Upper lobe of right lung (tissue), 1 donor: Measurements from ENCODE around the gene CFAP100. TPM values are rescaled to one million over a fixed set of nuclear protein-coding genes. Genes with fewer than 3 reads are reported as not detected.
A peak's percentile ranks its signal among the peaks of the same experiment; 100 is the strongest.

ENCODE experiments used
- ATAC-seq: fragments of 200-7000 bp; cut with Tn5 transposase; one replicate; pipeline ENCODE4 v1.9.1; 2020; ENCODE audit warnings: mild to moderate bottlenecking, moderate library complexity
- DNase-seq: peaks from one replicate; pipeline ENCODE4 v3.0.0-alpha.2; 2020
- H3K27ac ChIP-seq: fragments of 200-600 bp; one replicate; pipeline ENCODE4 v1.8.0; 2022
- H3K27me3 ChIP-seq: fragments of 200-600 bp; one replicate; pipeline ENCODE4 v1.8.0; 2022; ENCODE audit warnings: mild to moderate bottlenecking
- H3K36me3 ChIP-seq: fragments of 200-600 bp; one replicate; pipeline ENCODE4 v1.8.0; 2022
- H3K4me1 ChIP-seq: fragments of 200-600 bp; one replicate; pipeline ENCODE4 v1.8.0; 2022
- H3K4me3 ChIP-seq: fragments of 200-600 bp; one replicate; pipeline ENCODE4 v1.8.0; 2022; ENCODE audit warnings: mild to moderate bottlenecking
- H3K9me3 ChIP-seq: fragments of 200-600 bp; one replicate; pipeline ENCODE4 v1.8.0; 2022
- intact Hi-C: fragments of 100-400 bp; cut with DNase I; formaldehyde crosslinking; loops from one replicate; pipeline ENCODE4 v1.11.0; 2022
- total RNA-seq: library from RNA; stranded (reverse); fragmentation: NEBNext Ultra II Directional; extraction: Animal tissue kit (Norgen Biotek cat#: 25700); gene quantifications from one replicate; pipeline ENCODE4 v1.2.1, GENCODE V29; 2021
- TF ChIP-seq, protein P1 (sequence below): fragments of 200-600 bp; IDR thresholded peaks from one replicate; pipeline ENCODE4 v1.8.0; 2022; ENCODE audit warnings: antibody characterized with exemption
- donor health status: DM: no; HTN: yes; CAD: no; lungs with severe emphysema.

The CFAP100 gene
- total RNA-seq, 1 donor from 2014 or later, result not detected

DNA sequence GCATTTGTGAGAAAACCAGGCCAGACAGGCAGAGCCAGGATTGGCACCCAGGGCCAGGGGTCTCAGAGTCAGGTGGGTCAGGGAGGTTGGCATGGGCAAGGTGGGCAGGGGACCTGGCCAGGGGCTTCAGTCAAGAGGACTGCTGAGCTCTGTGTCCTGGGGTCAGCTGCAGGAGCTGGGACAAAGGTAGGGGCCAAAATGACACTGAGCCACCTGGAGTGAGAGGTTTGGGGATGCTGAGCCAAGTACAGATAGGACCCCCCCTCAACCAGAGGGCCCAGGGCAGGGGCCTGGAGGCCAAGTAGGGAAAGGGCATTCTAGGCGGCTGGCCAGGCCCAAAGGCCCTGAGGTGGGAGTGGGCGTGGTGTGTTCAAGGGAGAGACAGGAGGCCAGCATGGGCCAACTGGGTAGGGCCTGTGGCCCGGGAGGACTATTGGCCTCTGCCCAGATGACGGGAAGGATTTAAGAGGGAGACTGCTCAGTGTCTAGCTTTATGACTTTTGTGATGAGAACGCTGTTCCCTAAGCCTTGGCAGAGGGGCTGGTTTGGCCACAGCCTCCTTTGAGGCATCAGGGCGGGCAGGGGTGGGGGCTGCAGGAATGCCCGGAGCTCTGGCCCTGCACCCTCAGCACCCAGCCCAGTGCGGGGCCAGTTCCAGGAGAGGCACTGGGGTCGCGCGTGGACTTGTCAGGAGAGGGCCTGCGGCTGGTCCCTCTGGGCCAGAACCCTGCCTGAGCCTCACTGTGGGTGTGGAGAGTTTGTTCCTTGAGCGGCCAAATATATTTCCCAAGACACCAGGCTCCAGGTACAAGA is 3.1 kb downstream of the CFAP100 start:
- TF ChIP-seq, protein P1, sequence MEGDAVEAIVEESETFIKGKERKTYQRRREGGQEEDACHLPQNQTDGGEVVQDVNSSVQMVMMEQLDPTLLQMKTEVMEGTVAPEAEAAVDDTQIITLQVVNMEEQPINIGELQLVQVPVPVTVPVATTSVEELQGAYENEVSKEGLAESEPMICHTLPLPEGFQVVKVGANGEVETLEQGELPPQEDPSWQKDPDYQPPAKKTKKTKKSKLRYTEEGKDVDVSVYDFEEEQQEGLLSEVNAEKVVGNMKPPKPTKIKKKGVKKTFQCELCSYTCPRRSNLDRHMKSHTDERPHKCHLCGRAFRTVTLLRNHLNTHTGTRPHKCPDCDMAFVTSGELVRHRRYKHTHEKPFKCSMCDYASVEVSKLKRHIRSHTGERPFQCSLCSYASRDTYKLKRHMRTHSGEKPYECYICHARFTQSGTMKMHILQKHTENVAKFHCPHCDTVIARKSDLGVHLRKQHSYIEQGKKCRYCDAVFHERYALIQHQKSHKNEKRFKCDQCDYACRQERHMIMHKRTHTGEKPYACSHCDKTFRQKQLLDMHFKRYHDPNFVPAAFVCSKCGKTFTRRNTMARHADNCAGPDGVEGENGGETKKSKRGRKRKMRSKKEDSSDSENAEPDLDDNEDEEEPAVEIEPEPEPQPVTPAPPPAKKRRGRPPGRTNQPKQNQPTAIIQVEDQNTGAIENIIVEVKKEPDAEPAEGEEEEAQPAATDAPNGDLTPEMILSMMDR, result no peak
- no peak overlapping the region for H3K4me3 ChIP-seq

DNA sequence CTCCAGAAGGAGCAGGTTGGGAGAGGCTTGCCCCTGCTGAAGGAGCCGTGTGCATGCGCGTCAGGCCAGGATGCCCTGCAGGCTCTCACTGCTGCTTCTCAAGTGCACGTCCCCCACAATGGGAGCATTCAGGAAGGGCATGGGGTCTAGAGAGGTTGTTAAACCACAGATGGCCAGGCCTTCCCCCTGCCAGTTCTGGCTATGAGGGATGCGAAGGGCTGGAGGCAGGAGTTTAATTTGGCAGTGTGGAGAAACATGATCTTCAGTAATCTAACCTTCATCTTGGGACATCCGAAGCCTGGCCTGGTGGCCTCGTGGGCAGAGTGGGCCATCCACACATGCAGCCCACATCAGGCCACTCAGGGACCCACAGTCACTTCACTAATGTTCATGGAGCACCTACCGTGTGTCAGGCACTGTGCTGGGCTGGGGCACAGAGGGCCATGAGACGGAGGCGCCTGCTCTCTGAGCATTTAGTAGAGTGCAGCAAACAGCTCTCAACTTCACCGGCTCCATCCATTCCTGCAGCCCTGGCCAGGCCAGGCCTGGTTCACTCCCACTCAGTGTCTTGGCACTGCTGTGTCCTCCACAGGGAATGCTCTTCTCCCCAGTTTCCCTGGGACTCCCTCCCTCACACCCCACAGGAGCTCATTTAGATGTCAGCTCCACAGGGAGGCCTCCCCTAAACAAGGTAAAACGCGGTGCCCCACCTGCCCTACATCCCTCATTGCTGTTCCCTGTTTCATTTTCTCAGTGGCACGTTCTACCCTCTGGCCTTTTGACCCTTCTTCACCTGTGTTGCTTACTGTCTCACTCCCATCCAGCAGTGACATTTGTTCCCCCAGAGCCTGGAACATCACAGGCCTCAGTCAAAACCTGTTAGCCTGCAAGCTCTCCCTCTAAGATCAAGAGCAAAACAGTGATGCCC is 4.0 kb downstream of the CFAP100 start:
- no peak for ATAC-seq

More for the DNA sequence above, 3.1 kb downstream of the CFAP100 start:
- Histone ChIP-seq H3K4me1 (no peaks in the 10 kb centered on the region), H3K27me3 (peaks cover 13% of the 10 kb centered on the region), H3K36me3 (no peaks in the 10 kb centered on the region), H3K27ac (no peak overlapping the region), H3K9me3 (no peaks in the 10 kb centered on the region)
- intact Hi-C loops, result no loop called here
- peak; percentile 57 for DNase-seq
- ATAC-seq, result no peak

DNA sequence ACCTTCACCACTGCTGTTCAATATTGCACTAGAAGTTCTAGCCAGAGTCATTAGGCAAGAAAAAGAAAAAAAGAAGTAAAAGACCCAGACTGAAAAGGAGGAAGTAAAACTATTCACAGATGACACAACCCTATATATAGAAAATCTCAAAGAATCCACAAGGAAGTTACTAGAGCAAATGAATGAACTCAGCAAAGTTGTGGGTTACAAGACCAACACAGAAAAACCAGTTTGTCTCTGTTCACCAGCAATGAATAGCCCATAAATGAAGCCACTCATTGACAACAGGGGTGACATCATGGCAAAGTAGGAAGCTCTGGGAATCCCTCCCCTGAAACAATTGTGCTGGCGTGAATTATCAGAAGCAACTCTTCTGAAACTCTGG is 4.6 kb downstream of the CFAP100 start:
- no peak for DNase-seq
- H3K4me1 ChIP-seq, result no peaks in the 10 kb centered on the region
- H3K27me3 ChIP-seq, result peaks cover 10% of the 10 kb centered on the region
- H3K36me3 ChIP-seq, result no peaks in the 10 kb centered on the region
- no peaks in the 10 kb centered on the region for H3K9me3 ChIP-seq
- TF ChIP-seq, protein P1, result no peak
- no peak overlapping the region for H3K4me3 ChIP-seq
- ATAC-seq, result peak; percentile 65
- no peak overlapping the region for H3K27ac ChIP-seq
- intact Hi-C loops, result no loop called here

More for the DNA sequence above, 4.0 kb downstream of the CFAP100 start:
- intact Hi-C loops, result no loop called here
- TF ChIP-seq, protein P1, result no peak
- DNase-seq, result peak; percentile 58
- no peaks in the 10 kb centered on the region for H3K36me3 ChIP-seq
- H3K4me1 ChIP-seq, result no peaks in the 10 kb centered on the region
- H3K9me3 ChIP-seq, result no peaks in the 10 kb centered on the region
- H3K27ac ChIP-seq, result no peak overlapping the region
- no peak overlapping the region for H3K4me3 ChIP-seq
- peaks cover 13% of the 10 kb centered on the region for H3K27me3 ChIP-seq

DNA sequence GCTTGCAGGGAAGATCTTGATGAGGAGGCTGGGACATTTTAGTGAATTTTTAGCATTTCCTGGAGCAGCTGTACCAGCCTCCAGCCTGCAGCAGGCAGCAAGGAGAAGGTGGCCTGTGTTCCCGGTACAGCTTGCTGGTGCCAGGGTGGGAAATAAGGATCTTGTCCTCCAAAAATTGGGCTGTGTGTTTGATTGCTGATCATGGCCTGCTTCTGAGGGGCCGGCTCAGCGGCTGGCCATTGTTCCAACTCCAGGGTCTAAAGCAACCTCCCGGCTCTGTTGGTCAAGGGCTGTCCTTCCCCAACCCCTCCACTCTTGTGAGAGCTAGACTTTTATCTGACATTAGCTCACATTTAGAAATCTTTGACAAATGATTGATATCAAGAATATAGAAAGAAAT is 5.0 kb downstream of the CFAP100 start:
- Histone ChIP-seq H3K4me3 (no peak overlapping the region), H3K4me1 (no peaks in the 10 kb centered on the region), H3K27ac (no peak overlapping the region), H3K9me3 (no peaks in the 10 kb centered on the region), H3K36me3 (no peaks in the 10 kb centered on the region), H3K27me3 (peaks cover 5% of the 10 kb centered on the region)
- intact Hi-C loops, result no loop called here
- TF ChIP-seq, protein P1, result no peak
- DNase-seq (peak; percentile 25), ATAC-seq (no peak)

DNA sequence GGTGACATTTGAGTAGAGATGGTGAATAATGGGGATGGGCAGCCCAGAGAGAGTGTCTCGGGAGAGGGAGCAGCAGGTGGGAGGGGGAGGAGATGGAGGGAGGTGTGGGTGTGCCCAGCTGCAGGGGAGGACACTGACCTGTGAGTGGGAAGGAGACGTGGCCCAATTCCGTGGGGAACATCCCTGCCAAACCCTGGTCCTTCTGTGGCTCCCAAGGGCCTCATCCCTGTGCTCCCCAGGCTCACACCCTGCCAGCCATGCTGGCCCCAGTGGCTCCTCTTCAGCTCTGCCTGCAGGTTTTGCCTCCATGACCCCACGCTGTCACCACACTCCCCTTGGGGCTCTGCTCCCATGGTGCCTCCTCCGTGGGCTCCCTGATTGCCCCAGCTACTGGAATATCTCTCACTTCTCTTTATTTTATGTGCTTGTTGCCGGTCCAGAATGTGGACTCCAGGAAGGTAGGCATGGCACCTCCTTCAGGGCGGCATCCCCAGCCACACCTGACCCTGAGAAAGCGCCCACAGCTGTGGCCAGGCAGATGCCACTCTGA is 7.0 kb downstream of the CFAP100 start:
- intact Hi-C loops, result no loop called here
- DNase-seq (peak; percentile 41), ATAC-seq (no peak)
- H3K4me3 ChIP-seq, result no peak overlapping the region
- no peaks in the 10 kb centered on the region for H3K9me3 ChIP-seq
- TF ChIP-seq, protein P1, result no peak
- peaks cover 4% of the 10 kb centered on the region for H3K27me3 ChIP-seq
- no peak overlapping the region for H3K27ac ChIP-seq
- no peaks in the 10 kb centered on the region for H3K36me3 ChIP-seq
- H3K4me1 ChIP-seq, result no peaks in the 10 kb centered on the region
